ENCODE results near the gene CENATAC.
"Not testable (repeated sequence)": the region's sequence is repeated elsewhere in the genome, so short reads cannot be mapped to it uniquely, and the experiment has no call there.

CENATAC gene

DNA sequence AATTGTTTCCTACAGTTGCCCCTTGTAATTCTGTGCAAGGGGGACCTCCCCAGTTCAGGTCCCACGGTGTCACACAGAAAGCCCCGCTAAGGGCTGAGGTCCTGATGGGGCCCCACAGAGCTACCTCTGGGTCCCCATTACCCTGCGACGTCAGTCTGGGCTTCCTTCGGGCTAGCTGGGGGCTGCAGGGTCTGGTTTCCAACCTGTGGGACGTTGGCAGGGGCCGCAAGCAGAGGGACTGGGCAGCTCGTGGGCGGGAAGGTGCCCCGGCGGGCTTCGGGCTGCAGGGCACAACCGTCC lies 32.0 kb downstream of the CENATAC start:
- in situ Hi-C loops (cut with HindIII; ENCODE audit: low sequenced_read_pairs): no loop called here
- TF ChIP-seq, protein P1, sequence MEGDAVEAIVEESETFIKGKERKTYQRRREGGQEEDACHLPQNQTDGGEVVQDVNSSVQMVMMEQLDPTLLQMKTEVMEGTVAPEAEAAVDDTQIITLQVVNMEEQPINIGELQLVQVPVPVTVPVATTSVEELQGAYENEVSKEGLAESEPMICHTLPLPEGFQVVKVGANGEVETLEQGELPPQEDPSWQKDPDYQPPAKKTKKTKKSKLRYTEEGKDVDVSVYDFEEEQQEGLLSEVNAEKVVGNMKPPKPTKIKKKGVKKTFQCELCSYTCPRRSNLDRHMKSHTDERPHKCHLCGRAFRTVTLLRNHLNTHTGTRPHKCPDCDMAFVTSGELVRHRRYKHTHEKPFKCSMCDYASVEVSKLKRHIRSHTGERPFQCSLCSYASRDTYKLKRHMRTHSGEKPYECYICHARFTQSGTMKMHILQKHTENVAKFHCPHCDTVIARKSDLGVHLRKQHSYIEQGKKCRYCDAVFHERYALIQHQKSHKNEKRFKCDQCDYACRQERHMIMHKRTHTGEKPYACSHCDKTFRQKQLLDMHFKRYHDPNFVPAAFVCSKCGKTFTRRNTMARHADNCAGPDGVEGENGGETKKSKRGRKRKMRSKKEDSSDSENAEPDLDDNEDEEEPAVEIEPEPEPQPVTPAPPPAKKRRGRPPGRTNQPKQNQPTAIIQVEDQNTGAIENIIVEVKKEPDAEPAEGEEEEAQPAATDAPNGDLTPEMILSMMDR (IDR thresholded peaks at IDR 0.05; ENCODE audit: low read depth, low read length): no peak
- peak overlapping the region; percentile 61 for H3K4me3 ChIP-seq (ENCODE audit: low read depth, low read length)
- no peak for DNase-seq (ENCODE audit: low read depth, low spot score)

DNA sequence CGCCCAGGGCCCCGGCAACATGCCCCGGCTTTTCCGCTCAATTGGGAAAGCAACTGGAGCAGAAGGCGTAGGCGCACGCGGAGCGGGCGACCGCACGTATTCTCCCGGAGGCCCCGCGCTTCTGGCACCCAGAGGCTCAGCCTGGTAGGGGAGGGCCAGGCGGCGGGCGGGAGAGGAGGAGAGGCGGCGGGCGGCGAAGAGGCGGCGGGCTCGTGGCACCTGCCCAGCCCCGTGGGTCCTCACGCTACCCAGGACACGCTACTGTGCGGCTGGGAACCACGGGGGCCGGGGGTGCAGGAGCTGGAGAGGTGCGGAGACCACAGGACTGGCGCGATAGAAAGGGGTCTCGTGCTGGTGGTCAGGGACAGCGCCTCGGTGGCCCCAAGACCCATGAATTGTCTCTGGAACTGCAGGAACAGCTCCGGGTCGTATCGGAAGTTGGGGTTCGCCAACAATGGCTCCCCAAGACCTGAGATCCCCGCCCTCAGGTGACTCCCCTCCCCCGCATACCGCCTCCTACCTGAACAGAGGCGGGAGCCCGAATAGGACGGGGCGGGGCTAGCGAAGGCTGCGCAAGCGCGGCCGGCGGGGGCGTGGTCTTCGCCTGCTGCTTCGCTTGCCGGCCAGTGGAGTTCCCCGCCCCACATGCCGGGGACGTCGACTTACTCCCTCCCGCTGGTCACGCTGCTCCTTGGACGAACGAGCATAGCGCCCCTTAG lies 32.5 kb downstream of the CENATAC start, which contains the start of gene SLC37A4:
Gene SLC37A4, minus strand, starts transcription at position 549 of the 719 bp plus-strand sequence.
- TF ChIP-seq, protein P1 (IDR thresholded peaks at IDR 0.05; ENCODE audit: low read depth, low read length): no peak
- DNase-seq (ENCODE audit: low read depth, low spot score): peak; percentile 98
- in situ Hi-C loops (cut with HindIII; ENCODE audit: low sequenced_read_pairs): no loop called here
- peak within 1 kb of the TSS; percentile 61 for H3K4me3 ChIP-seq (ENCODE audit: low read depth, low read length)

DNA sequence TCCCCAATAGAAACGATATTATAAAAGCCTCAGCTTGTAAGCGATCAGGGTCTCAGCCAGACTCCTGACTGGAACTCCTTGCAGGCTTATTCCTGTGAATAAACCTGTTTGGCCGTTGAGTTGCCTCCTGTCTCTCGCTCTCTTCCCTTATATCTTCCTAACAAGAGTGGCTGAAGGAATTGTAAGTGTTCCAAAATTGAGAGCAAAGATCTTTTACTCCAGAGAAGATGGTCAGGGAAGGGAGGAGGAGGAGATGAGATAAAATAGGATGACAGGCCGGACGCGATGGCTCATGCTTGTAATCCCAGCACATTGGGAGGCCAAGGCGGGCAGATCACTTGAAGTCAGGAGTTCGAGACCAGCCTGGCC lies 34.0 kb downstream of the CENATAC start:
- TF ChIP-seq, protein P1 (IDR thresholded peaks at IDR 0.05; ENCODE audit: low read depth, low read length): no peak
- no peak overlapping the region for H3K4me3 ChIP-seq (ENCODE audit: low read depth, low read length)
- DNase-seq (ENCODE audit: low read depth, low spot score): no peak
- in situ Hi-C loops (cut with HindIII; ENCODE audit: low sequenced_read_pairs): no loop called here

DNA sequence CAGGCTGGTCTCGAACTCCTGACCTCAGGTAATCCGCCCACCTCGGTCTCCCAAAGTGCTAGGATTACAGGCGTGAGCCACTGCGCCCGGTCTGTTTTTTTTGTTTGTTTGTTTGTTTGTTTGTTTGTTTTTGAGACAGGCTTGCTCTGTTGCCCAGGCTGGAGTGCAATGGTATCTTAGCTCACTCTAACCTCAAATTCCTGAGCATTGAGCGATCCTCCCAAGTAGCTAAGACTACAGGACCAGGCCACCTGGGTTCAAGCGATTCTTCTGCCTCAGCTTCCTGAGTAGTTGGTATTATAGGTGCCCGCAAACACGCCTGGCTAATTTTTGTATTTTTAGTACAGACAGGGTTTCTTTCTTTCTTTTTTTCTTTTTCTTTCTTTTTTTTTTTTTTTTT lies 35.5 kb downstream of the CENATAC start:
- DNase-seq (ENCODE audit: low read depth, low spot score); in situ Hi-C loops (cut with HindIII; ENCODE audit: low sequenced_read_pairs); H3K4me3 ChIP-seq (ENCODE audit: low read depth, low read length): not testable (repeated sequence)

DNA sequence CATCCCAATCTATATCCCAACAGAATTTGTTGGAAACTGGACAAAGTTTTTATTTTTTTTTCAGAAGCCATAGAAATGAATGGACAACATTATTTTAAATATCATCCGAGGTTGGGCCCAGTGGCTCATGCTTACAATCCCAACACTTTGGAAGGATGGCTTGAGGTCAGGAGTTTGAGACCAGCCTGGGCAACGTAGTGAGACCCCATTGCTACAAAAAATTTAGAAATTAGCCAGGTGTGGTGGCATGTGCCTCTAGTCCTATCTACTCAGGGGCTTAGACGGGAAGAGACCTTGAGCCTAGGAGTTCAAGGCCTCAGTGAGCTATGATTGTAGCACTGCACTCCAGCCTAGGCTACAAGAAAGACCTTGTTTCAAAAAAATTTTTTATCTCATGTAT lies 36.9 kb downstream of the CENATAC start:
- in situ Hi-C loops (cut with HindIII; ENCODE audit: low sequenced_read_pairs): no loop called here
- no peak for DNase-seq (ENCODE audit: low read depth, low spot score)
- TF ChIP-seq, protein P1 (IDR thresholded peaks at IDR 0.05; ENCODE audit: low read depth, low read length): no peak

DNA sequence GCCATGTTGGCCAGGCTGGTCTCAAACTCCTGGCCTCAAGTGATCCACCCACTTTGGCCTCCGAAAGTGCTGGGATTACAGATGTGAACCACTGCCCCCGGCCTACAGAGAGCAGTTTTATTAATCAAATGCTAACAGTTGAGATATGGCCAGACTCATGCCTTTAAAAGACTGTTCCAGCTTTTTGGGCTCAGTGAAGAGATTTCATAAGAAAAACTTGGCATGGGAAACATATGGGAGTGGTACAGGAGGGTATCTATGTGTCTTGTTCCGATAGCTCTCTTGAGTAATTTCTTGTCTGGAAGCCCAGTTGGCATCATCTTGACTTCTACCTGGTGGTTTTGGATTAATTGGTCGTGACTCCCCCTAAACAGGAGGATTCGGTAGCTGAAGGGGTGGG lies 40.9 kb downstream of the CENATAC start:
- in situ Hi-C loops (cut with HindIII; ENCODE audit: low sequenced_read_pairs): no loop called here
- H3K4me3 ChIP-seq (ENCODE audit: low read depth, low read length): no peak overlapping the region
- no peak for DNase-seq (ENCODE audit: low read depth, low spot score)
- TF ChIP-seq, protein P1 (IDR thresholded peaks at IDR 0.05; ENCODE audit: low read depth, low read length): no peak

More for the DNA sequence above, 36.9 kb downstream of the CENATAC start:
- H3K4me3 ChIP-seq (ENCODE audit: low read depth, low read length): no peak overlapping the region

DNA sequence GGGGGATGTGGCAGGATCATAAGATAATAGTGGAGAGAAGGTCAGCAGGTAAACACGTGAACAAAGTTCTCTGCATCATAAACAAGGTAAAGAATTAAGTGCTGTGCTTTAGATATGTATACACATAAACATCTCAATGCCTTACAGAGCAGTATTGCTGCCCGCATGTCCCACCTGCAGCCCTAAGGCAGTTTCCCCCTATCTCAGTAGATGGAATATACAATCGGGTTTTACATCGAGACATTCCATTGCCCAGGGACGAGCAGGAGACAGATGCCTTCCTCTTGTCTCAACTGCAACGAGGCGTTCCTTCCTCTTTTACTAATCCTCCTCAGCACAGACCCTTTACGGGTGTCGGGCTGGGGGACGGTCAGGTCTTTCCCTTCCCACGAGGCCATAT lies 41.5 kb downstream of the CENATAC start:
- H3K4me3 ChIP-seq (ENCODE audit: low read depth, low read length); in situ Hi-C loops (cut with HindIII; ENCODE audit: low sequenced_read_pairs); DNase-seq (ENCODE audit: low read depth, low spot score): not testable (repeated sequence)

Measured in astrocyte of the spinal cord (primary cell).